Measurements from ENCODE around the gene SOX5. TPM values are rescaled to one million over a fixed set of nuclear protein-coding genes. Genes with fewer than 3 reads are reported as not detected.

Gene SOX5
- total and polyA plus RNA-seq, 2 of the 8 experiments (the other 6 are each of a cell fraction or from before 2014, with no cell fraction given), result 2.2 to 2.6 TPM

DNA sequence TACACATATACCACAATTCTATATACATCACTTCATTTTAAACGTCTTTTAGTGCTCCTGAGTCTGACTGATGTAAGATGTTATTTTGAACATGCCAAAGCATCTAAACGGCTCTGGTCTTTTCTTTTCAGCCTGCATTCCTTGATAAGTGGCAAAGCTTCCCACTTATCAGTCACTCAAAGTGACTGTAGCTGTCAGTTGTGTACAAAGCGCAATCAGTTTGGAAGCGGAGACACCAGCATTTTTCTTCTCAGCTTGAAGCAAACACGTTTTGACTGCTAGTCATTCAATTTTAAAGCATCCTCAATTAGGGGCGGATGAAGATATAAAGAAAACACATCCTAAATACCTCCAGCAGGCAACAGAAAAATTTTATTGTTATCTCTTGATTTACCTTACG lies 226.8 kb downstream of the SOX5 start:
- Histone ChIP-seq H4K8ac (ENCODE audit: extremely low read depth, insufficient read depth, low read length) (no peak overlapping the region), H3K9ac (replicated peaks in 1 of 4; ENCODE audit: extremely low read depth in 1 of 4, low read depth in 3 of 4, low read length in 3 of 4) (no peak overlapping the region), H3K27me3 (replicated peaks in 1 of 4; ENCODE audit: control insufficient read depth in 3 of 4, extremely low read depth in 1 of 4, insufficient read depth in 3 of 4, low read length in 3 of 4) (no peaks in the 10 kb centered on the region), H3K4me3 (ENCODE audit: extremely low read depth in 1 of 4, insufficient read depth in 2 of 4, low read depth in 3 of 4, low read length in 4 of 4) (no peak overlapping the region), H3K36me3 (ENCODE audit: control insufficient read depth in 2 of 4, insufficient read depth in 4 of 4, low read length in 3 of 4) (no peaks in the 10 kb centered on the region), H3K4me1 (replicated peaks in 1 of 4; ENCODE audit: control insufficient read depth in 3 of 4, insufficient read depth in 4 of 4, low read length in 3 of 4) (peaks cover 0 to 3% (median 0%) of the 10 kb centered on the region in 4 experiments; a peak in 1 of 7 replicates), H3K4ac (replicated peaks; ENCODE audit: insufficient read length, low read depth, low read length) (no peak overlapping the region), H2AK5ac (ENCODE audit: low read depth, low read length) (no peak overlapping the region), H3K79me1 (ENCODE audit: low read depth, low read length) (no peaks in the 10 kb centered on the region), H2BK12ac (ENCODE audit: low read depth, low read length) (no peak overlapping the region), H3K56ac (replicated peaks; ENCODE audit: insufficient read length, low read depth, low read length) (no peak overlapping the region), H2BK20ac (ENCODE audit: low read length) (no peak overlapping the region), H3K4me2 (ENCODE audit: insufficient read depth in 1 of 2, low read depth in 2 of 2, low read length in 2 of 2) (no peak overlapping the region), H2BK120ac (replicated peaks; ENCODE audit: low read depth, low read length) (no peak overlapping the region), H4K91ac (replicated peaks; ENCODE audit: insufficient read length, low read length) (no peak overlapping the region), H2BK15ac (ENCODE audit: low read length) (no peak overlapping the region), H3K27ac (ENCODE audit: low read depth, low read length) (no peak overlapping the region), H3K23me2 (ENCODE audit: low read depth, low read length) (no peaks in the 10 kb centered on the region), H2AFZ (ENCODE audit: low read length) (no peak overlapping the region), H4K5ac (ENCODE audit: insufficient read length, low read depth, low read length) (no peak overlapping the region), H3K18ac (ENCODE audit: extremely low read depth, low read length) (no peak overlapping the region), H3K79me2 (ENCODE audit: control insufficient read depth in 1 of 2, insufficient read depth in 2 of 2, low read length in 2 of 2) (no peaks in the 10 kb centered on the region), H2BK5ac (ENCODE audit: low read depth, low read length) (no peak overlapping the region), H3K14ac (ENCODE audit: insufficient read length) (no peak overlapping the region), H3K23ac (ENCODE audit: insufficient read length) (no peak overlapping the region), H3K9me3 (ENCODE audit: insufficient read depth in 2 of 2, low read depth in 1 of 2, low read length in 1 of 2) (no peaks in the 10 kb centered on the region), H4K20me1 (replicated peaks in 1 of 2; ENCODE audit: control insufficient read depth in 1 of 2, insufficient read depth in 2 of 2, low read length in 2 of 2) (no peaks in the 10 kb centered on the region)
- TF ChIP-seq, protein P1, sequence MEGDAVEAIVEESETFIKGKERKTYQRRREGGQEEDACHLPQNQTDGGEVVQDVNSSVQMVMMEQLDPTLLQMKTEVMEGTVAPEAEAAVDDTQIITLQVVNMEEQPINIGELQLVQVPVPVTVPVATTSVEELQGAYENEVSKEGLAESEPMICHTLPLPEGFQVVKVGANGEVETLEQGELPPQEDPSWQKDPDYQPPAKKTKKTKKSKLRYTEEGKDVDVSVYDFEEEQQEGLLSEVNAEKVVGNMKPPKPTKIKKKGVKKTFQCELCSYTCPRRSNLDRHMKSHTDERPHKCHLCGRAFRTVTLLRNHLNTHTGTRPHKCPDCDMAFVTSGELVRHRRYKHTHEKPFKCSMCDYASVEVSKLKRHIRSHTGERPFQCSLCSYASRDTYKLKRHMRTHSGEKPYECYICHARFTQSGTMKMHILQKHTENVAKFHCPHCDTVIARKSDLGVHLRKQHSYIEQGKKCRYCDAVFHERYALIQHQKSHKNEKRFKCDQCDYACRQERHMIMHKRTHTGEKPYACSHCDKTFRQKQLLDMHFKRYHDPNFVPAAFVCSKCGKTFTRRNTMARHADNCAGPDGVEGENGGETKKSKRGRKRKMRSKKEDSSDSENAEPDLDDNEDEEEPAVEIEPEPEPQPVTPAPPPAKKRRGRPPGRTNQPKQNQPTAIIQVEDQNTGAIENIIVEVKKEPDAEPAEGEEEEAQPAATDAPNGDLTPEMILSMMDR (IDR thresholded peaks at IDR 0.05; ENCODE audit: control extremely low read depth in 1 of 3, insufficient read depth in 1 of 3, low read depth in 1 of 3, low read length in 3 of 3), result no peak
- TF ChIP-seq GABPA (IDR thresholded peaks at IDR 0.05; ENCODE audit: borderline replicate concordance, insufficient read depth, low read length) (no peak), CBX5 (IDR thresholded peaks at IDR 0.05; ENCODE audit: low read depth, low read length) (no peak), CHD1 (IDR thresholded peaks at IDR 0.05; ENCODE audit: low read depth, low read length) (no peak), EP300 (IDR thresholded peaks at IDR 0.05; ENCODE audit: borderline replicate concordance in 1 of 2, low read depth in 2 of 2, low read length in 2 of 2) (no peak)
- peak; percentile 50 for FAIRE-seq
- ChIA-PET POLR2A (ENCODE audit: partially characterized antibody) (no interaction called here), CTCF (ENCODE audit: partially characterized antibody) (no interaction called here)
- no peak for DNase-seq (ENCODE audit: low read depth in 1 of 2, low spot score in 2 of 2)
- 76 to 100% methylated on average over 1 to 7 of the region's 7 CpGs for WGBS, 2 experiments (ENCODE audit: extremely low coverage in 1 of 2, insufficient coverage in 1 of 2, insufficient read length in 1 of 2, insufficient replicate concordance in 2 of 2, low coverage in 1 of 2, low lambda C conversion rate in 2 of 2, missing lambda C conversion rate in 1 of 2)
